Fibroblast of pulmonary artery (primary cell): ENCODE results near the gene ZNF491.
"Not testable (repeated sequence)": the region's sequence is repeated elsewhere in the genome, so short reads cannot be mapped to it uniquely, and the experiment has no call there.

Experiments used
- DNase-seq: peaks from one replicate; pipeline ENCODE4 v3.0.0-alpha.2; 2010; ENCODE audit warnings: low read depth
- H3K4me3 ChIP-seq: replicated peaks from 2 replicates; pipeline ENCODE4 v1.5.1; 2011; ENCODE audit warnings: low read depth, mild to moderate bottlenecking, control low read depth, low read length, moderate library complexity
- TF ChIP-seq, protein P1 (sequence below): IDR thresholded peaks from 2 replicates; pipeline ENCODE4 v1.5.1; 2011; ENCODE audit warnings: mild to moderate bottlenecking, control low read depth, low read length, inconsistent platforms; ENCODE audit errors: missing control alignments

Gene ZNF491

DNA sequence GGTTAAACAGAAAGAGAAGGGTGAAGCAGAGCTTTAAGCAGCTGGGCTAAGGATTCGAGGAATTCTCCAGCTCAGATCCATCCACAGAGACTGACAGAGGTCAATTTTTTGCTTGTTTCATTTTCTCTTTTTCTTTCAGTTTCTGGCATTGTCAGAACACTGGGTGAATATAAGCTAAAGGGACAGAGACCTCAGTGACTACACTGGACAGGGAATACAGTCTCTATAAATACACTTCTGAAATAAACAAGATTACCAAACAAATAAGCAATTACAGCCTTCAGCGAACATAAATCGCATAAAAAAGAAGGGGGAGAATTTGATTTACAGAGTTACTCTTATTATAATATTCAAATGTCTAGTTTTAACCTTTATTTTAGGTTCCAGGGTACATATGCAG is 35.2 kb upstream of the ZNF491 start:
- no peak overlapping the region for H3K4me3 ChIP-seq
- TF ChIP-seq, protein P1, sequence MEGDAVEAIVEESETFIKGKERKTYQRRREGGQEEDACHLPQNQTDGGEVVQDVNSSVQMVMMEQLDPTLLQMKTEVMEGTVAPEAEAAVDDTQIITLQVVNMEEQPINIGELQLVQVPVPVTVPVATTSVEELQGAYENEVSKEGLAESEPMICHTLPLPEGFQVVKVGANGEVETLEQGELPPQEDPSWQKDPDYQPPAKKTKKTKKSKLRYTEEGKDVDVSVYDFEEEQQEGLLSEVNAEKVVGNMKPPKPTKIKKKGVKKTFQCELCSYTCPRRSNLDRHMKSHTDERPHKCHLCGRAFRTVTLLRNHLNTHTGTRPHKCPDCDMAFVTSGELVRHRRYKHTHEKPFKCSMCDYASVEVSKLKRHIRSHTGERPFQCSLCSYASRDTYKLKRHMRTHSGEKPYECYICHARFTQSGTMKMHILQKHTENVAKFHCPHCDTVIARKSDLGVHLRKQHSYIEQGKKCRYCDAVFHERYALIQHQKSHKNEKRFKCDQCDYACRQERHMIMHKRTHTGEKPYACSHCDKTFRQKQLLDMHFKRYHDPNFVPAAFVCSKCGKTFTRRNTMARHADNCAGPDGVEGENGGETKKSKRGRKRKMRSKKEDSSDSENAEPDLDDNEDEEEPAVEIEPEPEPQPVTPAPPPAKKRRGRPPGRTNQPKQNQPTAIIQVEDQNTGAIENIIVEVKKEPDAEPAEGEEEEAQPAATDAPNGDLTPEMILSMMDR: no peak
- no peak for DNase-seq

DNA sequence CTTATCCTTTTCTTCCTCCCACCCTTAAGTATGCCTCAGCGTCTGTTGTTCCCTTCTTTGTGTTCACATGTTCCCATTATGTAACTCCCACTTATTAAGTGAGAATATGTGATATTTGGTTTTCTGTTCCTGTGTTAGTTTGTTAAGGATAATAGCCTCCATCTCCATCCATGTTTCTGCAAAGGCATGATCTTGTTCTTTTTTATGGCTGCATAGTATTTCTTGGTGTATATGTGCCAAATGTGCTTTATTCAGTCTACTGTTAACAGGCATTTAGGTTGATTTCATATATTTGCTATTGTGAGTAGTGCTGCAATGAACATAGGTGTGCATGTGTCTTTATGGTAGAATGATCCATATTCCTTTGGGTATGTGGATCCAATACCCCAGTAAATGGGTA is 34.7 kb upstream of the ZNF491 start:
- H3K4me3 ChIP-seq: no peak overlapping the region
- TF ChIP-seq, protein P1: no peak
- DNase-seq: no peak

DNA sequence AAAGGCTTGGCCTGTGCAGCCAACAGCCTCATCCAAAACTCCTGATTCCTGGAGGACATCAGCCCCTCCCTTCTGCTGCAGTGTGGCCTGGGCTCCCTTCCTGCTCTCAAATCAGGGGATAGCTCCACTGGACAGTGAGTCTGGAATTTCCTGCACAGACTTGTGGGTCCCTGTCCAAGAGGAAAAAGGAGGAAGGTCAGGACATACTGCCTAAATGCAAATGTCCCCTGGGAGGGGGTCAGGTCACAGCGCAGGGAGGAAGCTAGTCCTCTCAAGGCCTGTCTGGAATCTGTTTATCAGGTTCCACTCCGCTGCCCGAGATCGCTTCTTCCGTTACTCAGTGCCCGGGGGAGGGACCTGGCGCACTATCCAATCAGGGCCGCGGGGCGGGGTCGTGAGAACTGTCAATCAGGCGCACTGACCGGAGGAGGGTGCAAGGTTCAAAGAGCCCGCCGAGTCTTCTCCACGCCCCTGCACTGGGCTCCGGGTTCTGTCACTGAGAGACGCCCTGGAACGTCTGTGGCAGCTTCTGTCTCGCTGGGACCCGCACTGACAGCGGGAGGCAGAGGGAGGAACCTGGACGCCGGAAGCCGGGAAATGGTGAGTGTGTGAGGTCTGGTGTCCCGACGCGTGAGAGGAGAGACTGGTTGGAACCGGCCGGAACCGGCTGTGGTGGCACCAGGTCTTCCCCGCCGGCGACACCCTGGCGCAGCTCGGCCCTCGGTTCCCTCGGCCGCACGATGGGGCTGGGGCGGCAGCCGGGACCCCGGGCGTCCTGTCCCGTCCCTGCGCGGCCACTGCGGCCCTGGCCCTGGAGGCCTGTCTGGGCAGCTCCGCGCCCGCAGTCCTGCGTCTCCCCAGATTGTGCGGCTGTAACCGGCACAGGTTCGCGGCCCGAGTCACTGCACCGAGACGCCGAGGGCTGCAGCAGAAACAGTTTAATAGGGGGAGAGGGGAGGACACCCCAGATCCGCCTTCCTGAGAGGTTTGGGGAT is 31.4 kb upstream of the ZNF491 start, which contains the start of gene ZNF441:
TSS of gene ZNF441 (plus strand) at position 404 of the 995 bp plus-strand sequence. CDS start at position 598, 194 bp downstream.
- TF ChIP-seq, protein P1: no peak
- H3K4me3 ChIP-seq: peak within 1 kb of the TSS; percentile 90
- peak; percentile 95 for DNase-seq

DNA sequence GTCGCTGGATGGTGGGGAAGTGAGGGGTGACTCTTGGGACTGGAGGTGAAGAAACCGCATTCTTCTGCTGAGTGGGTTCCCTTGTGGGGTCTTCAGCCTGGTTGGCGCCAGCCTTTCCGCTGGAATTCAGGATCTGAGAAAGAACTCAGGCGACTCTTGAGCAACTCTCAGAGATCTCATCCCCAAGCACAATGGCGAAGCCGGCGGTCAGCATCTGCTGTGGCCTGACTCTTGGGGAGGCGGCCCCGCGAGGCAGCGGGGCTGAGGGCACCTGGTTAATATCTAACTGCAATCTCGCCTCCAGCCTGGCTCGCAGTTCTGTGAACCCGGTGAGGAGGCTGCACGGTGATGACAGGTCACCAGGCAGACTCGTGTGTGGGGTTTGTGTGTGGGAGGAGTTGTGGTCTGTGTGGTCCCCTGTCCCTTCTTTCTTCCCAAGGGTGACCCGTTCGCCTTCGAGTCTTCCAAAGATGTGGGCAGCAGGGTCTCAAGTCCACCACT is 30.6 kb upstream of the ZNF491 start:
- H3K4me3 ChIP-seq: peak overlapping the region; percentile 90
- TF ChIP-seq, protein P1: no peak
- peak; percentile 42 for DNase-seq

DNA sequence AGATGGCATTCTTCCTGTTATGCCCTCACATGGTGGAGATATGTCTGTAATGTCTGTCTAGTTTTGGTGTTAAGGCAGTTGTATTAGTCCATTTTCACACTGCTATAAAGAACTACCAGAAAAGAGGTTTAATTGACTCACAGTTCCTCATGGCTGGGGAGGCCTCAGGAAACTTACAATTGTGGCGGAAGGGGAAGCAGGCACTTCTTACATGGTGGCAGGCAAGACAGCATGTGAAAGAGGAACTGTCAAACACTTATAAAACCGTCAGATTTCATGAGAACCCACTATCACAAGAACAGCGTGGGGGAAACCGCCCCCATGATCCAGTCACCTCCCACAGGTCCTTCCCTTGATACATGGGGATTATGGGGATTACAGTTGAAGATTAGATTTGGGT is 28.3 kb upstream of the ZNF491 start:
- TF ChIP-seq, protein P1: no peak
- no peak for DNase-seq
- no peak overlapping the region for H3K4me3 ChIP-seq

DNA sequence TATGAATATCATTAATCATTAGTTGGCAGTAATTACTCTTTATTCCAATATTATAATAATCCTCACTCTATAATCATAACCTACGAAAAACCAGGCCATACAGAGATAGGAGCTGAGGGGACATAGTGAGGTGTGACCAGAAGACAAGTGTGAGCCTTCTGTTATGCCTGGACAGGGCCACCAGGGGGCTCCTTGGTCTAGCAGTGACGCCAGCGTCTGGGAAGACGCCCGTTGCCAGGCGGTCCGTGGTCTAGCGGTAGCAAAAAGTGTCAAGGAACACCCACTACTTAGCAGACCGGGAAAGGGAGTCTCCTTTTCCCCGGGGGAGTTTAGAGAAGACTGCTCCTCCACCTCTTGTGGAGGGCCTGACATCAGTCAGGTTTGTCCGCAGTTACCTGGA is 26.8 kb upstream of the ZNF491 start:
- not testable (repeated sequence) for H3K4me3 ChIP-seq, DNase-seq

DNA sequence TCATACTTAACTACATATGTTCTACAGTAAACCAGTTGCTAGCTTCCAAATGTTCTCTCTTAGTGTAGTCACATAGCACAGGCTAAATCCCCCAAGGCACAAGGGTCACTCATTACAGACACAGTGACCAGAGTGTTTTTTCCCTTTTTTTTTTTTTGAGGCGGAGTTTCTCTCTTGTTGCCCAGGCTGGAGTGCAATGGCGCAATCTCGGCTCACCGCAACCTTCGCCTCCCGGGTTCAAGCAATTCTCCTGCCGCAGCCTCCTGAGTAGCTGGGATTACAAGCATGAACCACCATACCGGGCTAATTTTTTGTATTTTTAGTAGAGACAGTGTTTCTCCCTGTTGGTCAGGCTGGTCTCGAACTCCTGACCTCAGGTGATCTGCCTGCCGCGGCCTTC is 21.7 kb upstream of the ZNF491 start:
- H3K4me3 ChIP-seq, DNase-seq: not testable (repeated sequence)
